Panc1 (cell line): Measurements from ENCODE around the gene PPP1R8.

Experiments used
- POLR2AphosphoS5 ChIP-seq: IDR thresholded peaks from 2 replicates; pipeline ENCODE4 v1.6.1; 2012; ENCODE audit warnings: mild to moderate bottlenecking, low read depth, low read length, moderate library complexity
- SIN3A ChIP-seq: IDR thresholded peaks from 2 replicates; pipeline ENCODE4 v1.6.1; 2012; ENCODE audit warnings: low read depth, mild to moderate bottlenecking, low read length, moderate library complexity, borderline replicate concordance; ENCODE audit not compliant: insufficient read depth
- TCF7L2 ChIP-seq: IDR thresholded peaks from 2 replicates; pipeline ENCODE4 v1.6.1; 2011; ENCODE audit warnings: mild to moderate bottlenecking, low read depth, low read length, inconsistent platforms
- TF ChIP-seq, protein P1 (sequence below): fragments of 450-650 bp; IDR thresholded peaks from 2 replicates; pipeline ENCODE4 v1.5.1; 2017; ENCODE audit warnings: mild to moderate bottlenecking
- TF ChIP-seq, protein P2 (sequence below), 2 experiments: IDR thresholded peaks; 2 replicates each; pipeline ENCODE4 v1.6.1; 2011 to 2012; ENCODE audit warnings: low read depth in 2 of 2, control low read depth in 1 of 2, low read length in 1 of 2, mild to moderate bottlenecking in 1 of 2, moderate library complexity in 1 of 2; ENCODE audit not compliant: insufficient read depth in 1 of 2

DNA sequence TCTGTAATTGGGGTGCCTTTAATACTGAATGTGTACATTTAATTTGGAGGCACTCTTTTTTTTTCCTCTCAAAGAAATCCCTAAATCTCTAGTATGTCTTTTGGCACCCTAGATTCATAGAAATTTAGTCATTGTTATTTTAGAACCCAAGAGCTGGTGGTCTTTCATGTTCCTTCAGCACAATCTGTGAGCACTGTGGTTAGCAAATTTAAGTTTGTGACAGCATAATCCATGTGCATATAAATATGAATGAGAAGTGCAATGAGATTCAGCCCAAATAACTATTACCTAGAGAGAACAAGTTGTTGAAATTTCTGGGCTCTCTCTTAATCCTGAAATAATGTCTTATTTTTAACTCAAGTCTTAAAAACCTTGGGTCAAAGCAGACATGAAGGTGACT, 4.5 kb downstream of the PPP1R8 start:
- TF ChIP-seq, protein P1, sequence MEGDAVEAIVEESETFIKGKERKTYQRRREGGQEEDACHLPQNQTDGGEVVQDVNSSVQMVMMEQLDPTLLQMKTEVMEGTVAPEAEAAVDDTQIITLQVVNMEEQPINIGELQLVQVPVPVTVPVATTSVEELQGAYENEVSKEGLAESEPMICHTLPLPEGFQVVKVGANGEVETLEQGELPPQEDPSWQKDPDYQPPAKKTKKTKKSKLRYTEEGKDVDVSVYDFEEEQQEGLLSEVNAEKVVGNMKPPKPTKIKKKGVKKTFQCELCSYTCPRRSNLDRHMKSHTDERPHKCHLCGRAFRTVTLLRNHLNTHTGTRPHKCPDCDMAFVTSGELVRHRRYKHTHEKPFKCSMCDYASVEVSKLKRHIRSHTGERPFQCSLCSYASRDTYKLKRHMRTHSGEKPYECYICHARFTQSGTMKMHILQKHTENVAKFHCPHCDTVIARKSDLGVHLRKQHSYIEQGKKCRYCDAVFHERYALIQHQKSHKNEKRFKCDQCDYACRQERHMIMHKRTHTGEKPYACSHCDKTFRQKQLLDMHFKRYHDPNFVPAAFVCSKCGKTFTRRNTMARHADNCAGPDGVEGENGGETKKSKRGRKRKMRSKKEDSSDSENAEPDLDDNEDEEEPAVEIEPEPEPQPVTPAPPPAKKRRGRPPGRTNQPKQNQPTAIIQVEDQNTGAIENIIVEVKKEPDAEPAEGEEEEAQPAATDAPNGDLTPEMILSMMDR = no peak
- TF ChIP-seq POLR2AphosphoS5 (no peak), SIN3A (no peak), TCF7L2 (no peak)
- TF ChIP-seq, protein P2, sequence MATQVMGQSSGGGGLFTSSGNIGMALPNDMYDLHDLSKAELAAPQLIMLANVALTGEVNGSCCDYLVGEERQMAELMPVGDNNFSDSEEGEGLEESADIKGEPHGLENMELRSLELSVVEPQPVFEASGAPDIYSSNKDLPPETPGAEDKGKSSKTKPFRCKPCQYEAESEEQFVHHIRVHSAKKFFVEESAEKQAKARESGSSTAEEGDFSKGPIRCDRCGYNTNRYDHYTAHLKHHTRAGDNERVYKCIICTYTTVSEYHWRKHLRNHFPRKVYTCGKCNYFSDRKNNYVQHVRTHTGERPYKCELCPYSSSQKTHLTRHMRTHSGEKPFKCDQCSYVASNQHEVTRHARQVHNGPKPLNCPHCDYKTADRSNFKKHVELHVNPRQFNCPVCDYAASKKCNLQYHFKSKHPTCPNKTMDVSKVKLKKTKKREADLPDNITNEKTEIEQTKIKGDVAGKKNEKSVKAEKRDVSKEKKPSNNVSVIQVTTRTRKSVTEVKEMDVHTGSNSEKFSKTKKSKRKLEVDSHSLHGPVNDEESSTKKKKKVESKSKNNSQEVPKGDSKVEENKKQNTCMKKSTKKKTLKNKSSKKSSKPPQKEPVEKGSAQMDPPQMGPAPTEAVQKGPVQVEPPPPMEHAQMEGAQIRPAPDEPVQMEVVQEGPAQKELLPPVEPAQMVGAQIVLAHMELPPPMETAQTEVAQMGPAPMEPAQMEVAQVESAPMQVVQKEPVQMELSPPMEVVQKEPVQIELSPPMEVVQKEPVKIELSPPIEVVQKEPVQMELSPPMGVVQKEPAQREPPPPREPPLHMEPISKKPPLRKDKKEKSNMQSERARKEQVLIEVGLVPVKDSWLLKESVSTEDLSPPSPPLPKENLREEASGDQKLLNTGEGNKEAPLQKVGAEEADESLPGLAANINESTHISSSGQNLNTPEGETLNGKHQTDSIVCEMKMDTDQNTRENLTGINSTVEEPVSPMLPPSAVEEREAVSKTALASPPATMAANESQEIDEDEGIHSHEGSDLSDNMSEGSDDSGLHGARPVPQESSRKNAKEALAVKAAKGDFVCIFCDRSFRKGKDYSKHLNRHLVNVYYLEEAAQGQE (IDR thresholded peaks at IDR 0.05; ENCODE audit: insufficient read depth in 1 of 2, low read depth in 2 of 2, low read length in 1 of 2) = no peak
